Duodenal mucosa (tissue), 2 donors: ENCODE results near the gene RPGRIP1L.

Experiments used
- H3K27ac ChIP-seq: one replicate; pipeline ENCODE4 v1.7.0; 2013; ENCODE audit warnings: low read depth, low read length
- H3K27me3 ChIP-seq, 2 donors: one replicate each; pipeline ENCODE4 v1.7.0; 2013; ENCODE audit warnings: low read length in 2 of 2, control low read depth in 1 of 2; ENCODE audit not compliant: insufficient read depth in 2 of 2, control insufficient read depth in 1 of 2
- H3K36me3 ChIP-seq, 2 donors: one replicate each; pipeline ENCODE4 v1.7.0; 2013; ENCODE audit warnings: low read length in 2 of 2, control low read depth in 1 of 2; ENCODE audit not compliant: insufficient read depth in 2 of 2, control insufficient read depth in 1 of 2
- H3K4me1 ChIP-seq, 2 donors: one replicate each; pipeline ENCODE4 v1.7.0; 2013; ENCODE audit warnings: low read length in 2 of 2, control low read depth in 1 of 2; ENCODE audit not compliant: insufficient read depth in 2 of 2, control insufficient read depth in 1 of 2
- H3K4me3 ChIP-seq, 2 donors: one replicate each; pipeline ENCODE4 v1.7.0; 2013; ENCODE audit warnings: low read length in 2 of 2, low read depth in 1 of 2
- H3K9ac ChIP-seq, 2 donors: one replicate each; pipeline ENCODE4 v1.7.0; 2013; ENCODE audit warnings: low read length in 2 of 2, low read depth in 1 of 2
- H3K9me3 ChIP-seq, 2 donors: one replicate each; pipeline ENCODE4 v1.7.0; 2013; ENCODE audit warnings: low read length in 2 of 2, control low read depth in 1 of 2; ENCODE audit not compliant: control insufficient read depth in 1 of 2

Gene RPGRIP1L

GRCh38 chr16:53737552-53737951 is 33.9 kb upstream of the RPGRIP1L start:
- H3K27ac ChIP-seq, result no peak overlapping the region
- H3K36me3 ChIP-seq, result no peaks in the 10 kb centered on the region
- no peaks in the 10 kb centered on the region for H3K9me3 ChIP-seq
- no peak overlapping the region for H3K4me3 ChIP-seq
- H3K27me3 ChIP-seq, result no peaks in the 10 kb centered on the region
- no peak overlapping the region for H3K9ac ChIP-seq
- H3K4me1 ChIP-seq, result peaks cover 3 to 4% of the 10 kb centered on the region in 2 donors

GRCh38 chr16:53736297-53736696 is 32.6 kb upstream of the RPGRIP1L start:
- Histone ChIP-seq H3K9me3 (no peaks in the 10 kb centered on the region), H3K27me3 (no peaks in the 10 kb centered on the region), H3K4me3 (no peak overlapping the region), H3K4me1 (peaks cover 8% of the 10 kb centered on the region in 2 donors), H3K27ac (no peak overlapping the region), H3K9ac (no peak overlapping the region), H3K36me3 (no peaks in the 10 kb centered on the region)

GRCh38 chr16:53734908-53735307 is 31.2 kb upstream of the RPGRIP1L start:
- Histone ChIP-seq H3K27ac (no peak overlapping the region), H3K4me3 (no peak overlapping the region), H3K36me3 (no peaks in the 10 kb centered on the region), H3K9ac (no peak overlapping the region), H3K9me3 (no peaks in the 10 kb centered on the region), H3K27me3 (no peaks in the 10 kb centered on the region), H3K4me1 (peaks cover 8% of the 10 kb centered on the region in 2 donors)

GRCh38 chr16:53732296-53732929 is 28.8 kb upstream of the RPGRIP1L start:
- Histone ChIP-seq H3K27me3 (no peaks in the 10 kb centered on the region), H3K27ac (no peak overlapping the region), H3K36me3 (no peaks in the 10 kb centered on the region), H3K9me3 (no peaks in the 10 kb centered on the region), H3K4me1 (peaks cover 8% of the 10 kb centered on the region in 2 donors), H3K4me3 (no peak overlapping the region), H3K9ac (no peak overlapping the region)

GRCh38 chr16:53730693-53731092 is 27.0 kb upstream of the RPGRIP1L start:
- Histone ChIP-seq H3K9me3 (no peaks in the 10 kb centered on the region), H3K27me3 (no peaks in the 10 kb centered on the region), H3K36me3 (no peaks in the 10 kb centered on the region), H3K4me1 (peaks cover 12 to 18% of the 10 kb centered on the region in 2 donors), H3K9ac (no peak overlapping the region), H3K4me3 (no peak overlapping the region), H3K27ac (no peak overlapping the region)

- Histone ChIP-seq H3K9ac (no peak overlapping the region), H3K9me3 (no peaks in the 10 kb centered on the region), H3K4me3 (no peak overlapping the region), H3K27ac (no peak overlapping the region), H3K36me3 (no peaks in the 10 kb centered on the region), H3K27me3 (no peaks in the 10 kb centered on the region), H3K4me1 (peaks cover 4 to 21% of the 10 kb centered on the region in 2 donors)
These were observed 23.0 kb upstream of the RPGRIP1L start for GRCh38 chr16:53726625-53727024.

GRCh38 chr16:53721017-53721416 is 17.4 kb upstream of the RPGRIP1L start:
- H3K36me3 ChIP-seq, result no peaks in the 10 kb centered on the region
- no peak overlapping the region for H3K27ac ChIP-seq
- no peaks in the 10 kb centered on the region for H3K27me3 ChIP-seq
- no peaks in the 10 kb centered on the region for H3K9me3 ChIP-seq
- H3K9ac ChIP-seq, result no peak overlapping the region
- H3K4me1 ChIP-seq, result peaks cover 0 to 13% of the 10 kb centered on the region in 2 donors
- no peak overlapping the region for H3K4me3 ChIP-seq

- H3K4me1 ChIP-seq, result peaks cover 0 to 5% of the 10 kb centered on the region in 2 donors
- H3K9ac ChIP-seq, result no peak overlapping the region
- no peaks in the 10 kb centered on the region for H3K9me3 ChIP-seq
- no peak overlapping the region for H3K27ac ChIP-seq
- H3K27me3 ChIP-seq, result no peaks in the 10 kb centered on the region
- H3K36me3 ChIP-seq, result no peaks in the 10 kb centered on the region
- no peak overlapping the region for H3K4me3 ChIP-seq
These were observed 13.9 kb upstream of the RPGRIP1L start for GRCh38 chr16:53717577-53717976.

GRCh38 chr16:53715023-53715384 is 11.3 kb upstream of the RPGRIP1L start:
- Histone ChIP-seq H3K36me3 (no peaks in the 10 kb centered on the region), H3K9ac (no peak overlapping the region), H3K9me3 (no peaks in the 10 kb centered on the region), H3K27ac (no peak overlapping the region), H3K27me3 (no peaks in the 10 kb centered on the region), H3K4me1 (peaks cover 0 to 5% of the 10 kb centered on the region in 2 donors), H3K4me3 (no peak overlapping the region)

- H3K9ac ChIP-seq, result no peak overlapping the region
- H3K27ac ChIP-seq, result no peak overlapping the region
- H3K4me1 ChIP-seq, result peaks cover 0 to 5% of the 10 kb centered on the region in 2 donors
- H3K9me3 ChIP-seq, result no peaks in the 10 kb centered on the region
- no peak overlapping the region for H3K4me3 ChIP-seq
- no peaks in the 10 kb centered on the region for H3K36me3 ChIP-seq
- H3K27me3 ChIP-seq, result no peaks in the 10 kb centered on the region
These were observed 10.8 kb upstream of the RPGRIP1L start for GRCh38 chr16:53714205-53715022.
